Measurements from ENCODE around the gene DGKQ.
A peak's percentile ranks its signal among the peaks of the same experiment; 100 is the strongest.
"Not testable (repeated sequence)": the region's sequence is repeated elsewhere in the genome, so short reads cannot be mapped to it uniquely, and the experiment has no call there.

DGKQ gene

GRCh38 chr4:988726-989721, 15.7 kb upstream of the DGKQ start:
- Histone ChIP-seq H3K27me3 (ENCODE audit: control insufficient read depth, insufficient read depth, low read length) (peaks cover 15% of the 10 kb centered on the region), H3K4me1 (ENCODE audit: control insufficient read depth, insufficient read depth, low read length) (peaks cover 3% of the 10 kb centered on the region), H3K9me3 (ENCODE audit: control insufficient read depth, insufficient read depth, low read length) (no peaks in the 10 kb centered on the region), H3K9ac (ENCODE audit: low read depth, low read length) (no peak overlapping the region), H3K36me3 (ENCODE audit: control insufficient read depth, insufficient read depth, low read length) (peaks cover 3% of the 10 kb centered on the region), H3K4me3 (ENCODE audit: low read depth, low read length) (no peak overlapping the region)

- Histone ChIP-seq H3K27me3 (ENCODE audit: control insufficient read depth, insufficient read depth, low read length) (peaks cover 15% of the 10 kb centered on the region), H3K9ac (ENCODE audit: low read depth, low read length) (no peak overlapping the region), H3K4me3 (ENCODE audit: low read depth, low read length) (peak overlapping the region; percentile 68), H3K4me1 (ENCODE audit: control insufficient read depth, insufficient read depth, low read length) (peaks cover 3% of the 10 kb centered on the region), H3K9me3 (ENCODE audit: control insufficient read depth, insufficient read depth, low read length) (no peaks in the 10 kb centered on the region), H3K36me3 (ENCODE audit: control insufficient read depth, insufficient read depth, low read length) (peaks cover 3% of the 10 kb centered on the region)
These were observed 14.5 kb upstream of the DGKQ start for GRCh38 chr4:987624-988513.

GRCh38 chr4:986879-987623, 13.7 kb upstream of the DGKQ start, which contains the start of gene IDUA:
IDUA (plus strand) TSS chr4:987044; CDS start chr4:987085, 41 bp downstream.
- Histone ChIP-seq H3K36me3 (ENCODE audit: control insufficient read depth, insufficient read depth, low read length) (peaks cover 3% of the 10 kb centered on the region), H3K9me3 (ENCODE audit: control insufficient read depth, insufficient read depth, low read length) (no peaks in the 10 kb centered on the region), H3K4me3 (ENCODE audit: low read depth, low read length) (peak within 1 kb of the TSS; percentile 68), H3K9ac (ENCODE audit: low read depth, low read length) (peak within 1 kb of the TSS; percentile 66), H3K27me3 (ENCODE audit: control insufficient read depth, insufficient read depth, low read length) (peaks cover 15% of the 10 kb centered on the region), H3K4me1 (ENCODE audit: control insufficient read depth, insufficient read depth, low read length) (peaks cover 3% of the 10 kb centered on the region)

GRCh38 chr4:986428-986878, 13.1 kb upstream of the DGKQ start:
- Histone ChIP-seq H3K36me3 (ENCODE audit: control insufficient read depth, insufficient read depth, low read length) (peaks cover 3% of the 10 kb centered on the region), H3K4me1 (ENCODE audit: control insufficient read depth, insufficient read depth, low read length) (peaks cover 3% of the 10 kb centered on the region), H3K27me3 (ENCODE audit: control insufficient read depth, insufficient read depth, low read length) (peaks cover 15% of the 10 kb centered on the region), H3K4me3 (ENCODE audit: low read depth, low read length) (peak overlapping the region; percentile 68), H3K9me3 (ENCODE audit: control insufficient read depth, insufficient read depth, low read length) (no peaks in the 10 kb centered on the region), H3K9ac (ENCODE audit: low read depth, low read length) (peak overlapping the region; percentile 66)

GRCh38 chr4:985123-985830, 11.9 kb upstream of the DGKQ start:
- Histone ChIP-seq H3K4me1 (ENCODE audit: control insufficient read depth, insufficient read depth, low read length) (peaks cover 3% of the 10 kb centered on the region), H3K4me3 (ENCODE audit: low read depth, low read length) (peak overlapping the region; percentile 9), H3K36me3 (ENCODE audit: control insufficient read depth, insufficient read depth, low read length) (peaks cover 3% of the 10 kb centered on the region), H3K27me3 (ENCODE audit: control insufficient read depth, insufficient read depth, low read length) (peaks cover 15% of the 10 kb centered on the region), H3K9ac (ENCODE audit: low read depth, low read length) (no peak overlapping the region), H3K9me3 (ENCODE audit: control insufficient read depth, insufficient read depth, low read length) (no peaks in the 10 kb centered on the region)

GRCh38 chr4:984336-985054, 11.1 kb upstream of the DGKQ start:
- peaks cover 15% of the 10 kb centered on the region for H3K27me3 ChIP-seq (ENCODE audit: control insufficient read depth, insufficient read depth, low read length)
- peaks cover 3% of the 10 kb centered on the region for H3K4me1 ChIP-seq (ENCODE audit: control insufficient read depth, insufficient read depth, low read length)
- H3K9me3 ChIP-seq (ENCODE audit: control insufficient read depth, insufficient read depth, low read length) = no peaks in the 10 kb centered on the region
- peak overlapping the region; percentile 9 for H3K4me3 ChIP-seq (ENCODE audit: low read depth, low read length)
- H3K36me3 ChIP-seq (ENCODE audit: control insufficient read depth, insufficient read depth, low read length) = no peaks in the 10 kb centered on the region
- H3K9ac ChIP-seq (ENCODE audit: low read depth, low read length) = no peak overlapping the region

GRCh38 chr4:982814-983213, 9.4 kb upstream of the DGKQ start:
- no peak overlapping the region for H3K4me3 ChIP-seq (ENCODE audit: low read depth, low read length)
- H3K27me3 ChIP-seq (ENCODE audit: control insufficient read depth, insufficient read depth, low read length) = peaks cover 15% of the 10 kb centered on the region
- H3K9ac ChIP-seq (ENCODE audit: low read depth, low read length) = no peak overlapping the region
- peaks cover 3% of the 10 kb centered on the region for H3K4me1 ChIP-seq (ENCODE audit: control insufficient read depth, insufficient read depth, low read length)
- no peaks in the 10 kb centered on the region for H3K9me3 ChIP-seq (ENCODE audit: control insufficient read depth, insufficient read depth, low read length)
- no peaks in the 10 kb centered on the region for H3K36me3 ChIP-seq (ENCODE audit: control insufficient read depth, insufficient read depth, low read length)

- Histone ChIP-seq H3K4me3 (ENCODE audit: low read depth, low read length) (no peak overlapping the region), H3K9me3 (ENCODE audit: control insufficient read depth, insufficient read depth, low read length) (no peaks in the 10 kb centered on the region), H3K27me3 (ENCODE audit: control insufficient read depth, insufficient read depth, low read length) (peaks cover 15% of the 10 kb centered on the region), H3K4me1 (ENCODE audit: control insufficient read depth, insufficient read depth, low read length) (peaks cover 3% of the 10 kb centered on the region), H3K36me3 (ENCODE audit: control insufficient read depth, insufficient read depth, low read length) (no peaks in the 10 kb centered on the region), H3K9ac (ENCODE audit: low read depth, low read length) (no peak overlapping the region)
These were observed 8.9 kb upstream of the DGKQ start for GRCh38 chr4:982291-982690.

- Histone ChIP-seq H3K9me3 (ENCODE audit: control insufficient read depth, insufficient read depth, low read length) (no peaks in the 10 kb centered on the region), H3K27me3 (ENCODE audit: control insufficient read depth, insufficient read depth, low read length) (peaks cover 4% of the 10 kb centered on the region), H3K4me1 (ENCODE audit: control insufficient read depth, insufficient read depth, low read length) (no peaks in the 10 kb centered on the region), H3K4me3 (ENCODE audit: low read depth, low read length) (no peak overlapping the region), H3K36me3 (ENCODE audit: control insufficient read depth, insufficient read depth, low read length) (no peaks in the 10 kb centered on the region), H3K9ac (ENCODE audit: low read depth, low read length) (no peak overlapping the region)
These were observed 5.8 kb upstream of the DGKQ start for GRCh38 chr4:978957-979701.

- not testable (repeated sequence) for H3K27me3 ChIP-seq (ENCODE audit: control insufficient read depth, insufficient read depth, low read length); H3K36me3 ChIP-seq (ENCODE audit: control insufficient read depth, insufficient read depth, low read length); H3K9ac ChIP-seq (ENCODE audit: low read depth, low read length); H3K4me1 ChIP-seq (ENCODE audit: control insufficient read depth, insufficient read depth, low read length); H3K9me3 ChIP-seq (ENCODE audit: control insufficient read depth, insufficient read depth, low read length); H3K4me3 ChIP-seq (ENCODE audit: low read depth, low read length)
These were observed 2.6 kb upstream of the DGKQ start for GRCh38 chr4:976016-976415.
